ES-I3 (cell line): Measurements from ENCODE around the gene NIM1K.
"Not testable (repeated sequence)": the region's sequence is repeated elsewhere in the genome, so short reads cannot be mapped to it uniquely, and the experiment has no call there.

Experiments used
- H3K36me3 ChIP-seq: 2 replicates; pipeline ENCODE4 v1.6.1; 2013; ENCODE audit warnings: mild to moderate bottlenecking, low read length, control low read depth, moderate library complexity; ENCODE audit not compliant: insufficient read depth
- H3K4me1 ChIP-seq: 2 replicates; pipeline ENCODE4 v1.6.1; 2013; ENCODE audit warnings: mild to moderate bottlenecking, control low read depth, low read length; ENCODE audit not compliant: insufficient read depth
- H3K9ac ChIP-seq: 2 replicates; pipeline ENCODE4 v1.6.1; 2013; ENCODE audit warnings: low read depth, mild to moderate bottlenecking, low read length, moderate library complexity
- H3K9me3 ChIP-seq: 2 replicates; pipeline ENCODE4 v1.6.1; 2013; ENCODE audit warnings: mild to moderate bottlenecking, low read length, moderate library complexity; ENCODE audit not compliant: control insufficient read depth, insufficient read depth

NIM1K gene

DNA sequence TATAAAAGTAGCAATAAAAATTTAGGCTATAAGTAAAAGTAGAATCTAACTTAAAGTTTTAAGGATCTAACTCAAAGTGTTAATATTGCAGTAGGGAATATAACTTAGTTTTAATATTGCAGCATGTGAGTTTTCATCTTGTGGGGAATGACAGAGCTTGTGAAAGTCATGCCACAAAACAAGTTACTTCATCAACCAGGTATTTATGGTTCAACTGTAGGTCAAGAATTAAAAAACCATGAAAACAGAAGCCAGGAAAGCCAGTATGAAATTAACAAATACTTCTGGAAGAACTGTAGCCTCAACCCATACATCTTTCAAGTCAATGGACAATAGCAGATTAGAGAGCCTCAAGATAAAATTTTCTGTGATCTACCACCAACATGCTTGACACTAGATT, 102.2 kb downstream of the NIM1K start:
- H3K9me3 ChIP-seq = no peaks in the 10 kb centered on the region
- H3K9ac ChIP-seq = no peak overlapping the region
- peaks cover 35% of the 10 kb centered on the region for H3K36me3 ChIP-seq
- no peaks in the 10 kb centered on the region for H3K4me1 ChIP-seq

GRCh38 chr5:43295202-43295601, 103.2 kb downstream of the NIM1K start:
- Histone ChIP-seq H3K4me1 (no peaks in the 10 kb centered on the region), H3K36me3 (peaks cover 34% of the 10 kb centered on the region)

DNA sequence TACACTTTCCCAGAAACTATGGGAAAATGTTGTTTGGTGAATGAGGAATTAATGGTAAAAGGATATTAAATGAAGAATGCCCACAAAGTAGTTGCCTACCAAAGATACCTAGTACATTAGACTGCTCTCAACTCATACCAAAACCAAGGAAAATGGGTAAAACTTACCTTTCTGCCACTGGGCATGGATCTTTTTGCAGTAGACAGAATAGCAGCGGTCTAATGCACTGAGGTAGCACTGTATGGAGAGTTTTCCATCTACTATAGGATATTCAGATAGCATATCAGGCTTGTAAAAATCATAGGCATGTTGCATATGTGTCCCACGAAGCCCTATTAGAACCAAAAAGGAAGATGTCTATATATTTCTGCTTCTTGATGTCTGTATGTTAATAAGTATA, 104.8 kb downstream of the NIM1K start:
- Histone ChIP-seq H3K36me3 (peaks cover 28% of the 10 kb centered on the region), H3K9me3 (no peaks in the 10 kb centered on the region), H3K9ac (no peak overlapping the region), H3K4me1 (no peaks in the 10 kb centered on the region)

More at GRCh38 chr5:43295202-43295601, 103.2 kb downstream of the NIM1K start:
- Histone ChIP-seq H3K9me3 (no peaks in the 10 kb centered on the region), H3K9ac (no peak overlapping the region)

DNA sequence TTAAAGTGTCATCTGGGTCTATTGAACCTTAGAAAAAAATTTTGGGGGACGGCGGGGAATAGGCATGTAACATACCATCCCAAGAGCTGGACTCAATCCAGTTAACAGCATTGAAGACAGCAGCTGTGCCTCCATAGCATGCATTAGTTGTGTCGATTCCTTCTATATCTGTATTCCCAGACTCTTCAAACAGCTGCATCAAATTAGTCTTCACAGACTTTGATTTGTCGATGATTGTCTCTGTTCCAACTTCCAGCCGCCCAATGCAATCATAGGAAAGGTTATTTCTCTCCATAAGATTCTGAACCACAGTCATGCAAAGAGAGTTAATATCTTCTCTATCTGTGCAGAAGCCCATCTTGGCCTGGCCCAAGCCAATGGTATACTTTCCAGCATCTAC, 106.4 kb downstream of the NIM1K start:
- Histone ChIP-seq H3K9me3 (no peaks in the 10 kb centered on the region), H3K4me1 (peaks cover 8% of the 10 kb centered on the region; the same call in 1 of the 2 replicates), H3K9ac (no peak overlapping the region), H3K36me3 (peaks cover 24% of the 10 kb centered on the region)

DNA sequence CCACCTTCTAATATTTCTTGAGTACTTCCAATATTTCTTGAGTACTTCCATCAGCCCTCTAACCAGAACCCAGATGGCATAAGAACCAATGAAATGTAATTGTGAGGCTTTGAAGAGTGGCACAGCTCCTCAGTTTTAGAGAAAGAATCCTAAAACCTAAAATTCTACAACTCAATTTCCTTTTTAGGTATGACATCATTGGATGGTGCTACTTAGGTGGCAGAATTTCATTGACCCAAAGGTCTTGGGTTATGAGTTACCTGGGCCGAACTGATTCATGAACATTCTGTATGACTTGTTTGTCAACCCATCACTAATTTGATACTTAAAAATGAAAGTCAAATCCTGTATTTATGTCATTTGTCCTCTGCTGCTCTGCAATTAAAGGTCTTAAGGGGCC, 108.1 kb downstream of the NIM1K start:
- no peaks in the 10 kb centered on the region for H3K9me3 ChIP-seq
- H3K4me1 ChIP-seq = peaks cover 8% of the 10 kb centered on the region; the same call in 1 of the 2 replicates
- H3K36me3 ChIP-seq = peaks cover 19% of the 10 kb centered on the region
- no peak overlapping the region for H3K9ac ChIP-seq

DNA sequence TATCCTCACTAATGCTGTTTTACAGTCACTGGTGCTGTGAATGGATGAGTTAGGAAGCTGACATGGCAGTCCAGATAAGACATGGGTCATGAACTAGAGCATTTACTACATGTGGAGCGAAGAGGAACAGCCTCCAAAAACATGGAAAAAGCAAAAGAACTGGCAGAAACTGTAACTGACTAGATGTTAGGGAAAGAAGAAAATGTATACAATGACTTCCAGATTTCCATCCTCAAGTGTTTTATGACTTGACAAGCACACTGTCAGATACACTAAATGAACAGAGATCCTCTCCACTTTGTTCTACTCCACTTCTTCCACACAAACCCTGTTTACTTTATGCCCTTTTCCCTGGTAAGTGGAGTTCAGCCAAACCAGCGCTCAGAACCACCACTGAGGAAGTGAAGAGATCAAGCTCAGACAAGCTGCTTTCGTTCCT, 109.6 kb downstream of the NIM1K start:
- peaks cover 8% of the 10 kb centered on the region; the same call in 1 of the 2 replicates for H3K4me1 ChIP-seq
- H3K9ac ChIP-seq = no peak overlapping the region
- peaks cover 15% of the 10 kb centered on the region for H3K36me3 ChIP-seq
- no peaks in the 10 kb centered on the region for H3K9me3 ChIP-seq

DNA sequence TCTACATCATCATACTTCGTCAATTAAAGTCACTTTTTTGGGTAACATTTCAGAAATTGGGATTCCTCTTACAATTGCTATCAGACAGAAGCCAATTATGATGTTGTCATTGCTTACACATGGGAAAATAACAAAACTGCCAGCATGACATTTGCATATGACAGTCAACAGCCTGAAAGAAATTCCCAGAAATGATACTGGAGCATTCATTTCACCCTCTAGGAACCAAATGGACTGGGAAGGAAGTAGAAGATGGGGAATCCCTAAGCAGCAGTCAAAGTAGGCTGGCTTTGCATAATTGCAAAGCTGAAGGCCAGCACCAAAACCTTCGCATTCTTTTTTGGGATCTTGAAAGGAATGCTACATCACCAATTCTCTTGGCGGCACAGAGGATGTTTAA, 110.5 kb downstream of the NIM1K start:
- H3K9me3 ChIP-seq = no peaks in the 10 kb centered on the region
- peaks cover 10% of the 10 kb centered on the region for H3K36me3 ChIP-seq
- H3K9ac ChIP-seq = no peak overlapping the region
- peaks cover 8% of the 10 kb centered on the region; the same call in 1 of the 2 replicates for H3K4me1 ChIP-seq

DNA sequence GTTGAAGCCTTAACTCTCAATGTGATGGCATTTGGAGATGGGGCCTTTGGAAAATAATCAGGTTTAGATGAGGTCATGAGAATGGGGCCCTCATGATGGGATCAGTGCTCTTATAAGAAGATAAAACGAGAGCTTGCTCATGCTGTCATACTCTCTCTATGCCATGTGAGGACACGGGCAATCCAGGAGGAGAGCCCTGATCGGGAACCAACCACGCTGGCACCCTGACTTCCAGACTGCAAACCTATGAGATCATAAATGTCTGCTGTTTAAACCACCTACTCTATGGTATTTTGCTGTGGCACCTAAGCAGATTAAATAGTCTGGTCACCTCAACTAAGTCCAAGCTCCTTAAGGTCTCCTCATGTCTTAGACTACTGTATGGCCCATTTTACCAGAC, 111.2 kb downstream of the NIM1K start:
- Histone ChIP-seq H3K4me1 (peaks cover 8% of the 10 kb centered on the region; the same call in 1 of the 2 replicates), H3K36me3 (peaks cover 5% of the 10 kb centered on the region), H3K9me3 (no peaks in the 10 kb centered on the region), H3K9ac (no peak overlapping the region)

- Histone ChIP-seq H3K9ac (no peak overlapping the region), H3K9me3 (no peaks in the 10 kb centered on the region), H3K36me3 (0 out of 2 replicates have a peak, but pooled peaks cover 2% of the 10 kb centered on the region), H3K4me1 (peaks cover 11% of the 10 kb centered on the region; the same call in 1 of the 2 replicates)
These were observed 112.5 kb downstream of the NIM1K start for GRCh38 chr5:43304525-43304924.

GRCh38 chr5:43305948-43306565, 114.0 kb downstream of the NIM1K start:
- Histone ChIP-seq H3K9me3 (no peaks in the 10 kb centered on the region), H3K4me1 (peaks cover 17% of the 10 kb centered on the region), H3K9ac (no peak overlapping the region), H3K36me3 (0 out of 2 replicates have a peak, but pooled peaks cover 3% of the 10 kb centered on the region)

GRCh38 chr5:43306954-43307353, 114.9 kb downstream of the NIM1K start:
- not testable (repeated sequence) for H3K9me3 ChIP-seq, H3K9ac ChIP-seq, H3K36me3 ChIP-seq
- H3K4me1 ChIP-seq = peaks cover 22% of the 10 kb centered on the region

DNA sequence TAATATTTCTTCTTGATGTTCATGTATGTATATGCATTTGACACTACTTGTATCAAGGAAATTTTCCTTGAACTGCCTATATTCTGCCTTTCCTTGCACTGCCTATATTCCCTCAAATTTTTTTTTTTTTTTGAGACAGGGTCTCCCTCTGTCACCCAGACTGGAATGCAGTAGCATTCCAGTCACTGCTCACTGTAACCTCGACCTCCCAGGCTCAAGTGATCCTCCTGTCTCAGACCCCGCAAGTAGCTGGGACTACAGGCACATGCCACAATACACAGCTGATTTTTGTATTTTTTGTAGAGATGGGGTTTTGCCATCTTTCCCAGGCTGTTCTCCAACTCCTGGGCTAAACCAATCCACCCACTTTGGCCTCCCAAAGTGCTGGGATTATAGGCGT, 117.1 kb downstream of the NIM1K start:
- no peak overlapping the region for H3K9ac ChIP-seq
- H3K36me3 ChIP-seq = 0 out of 2 replicates have a peak, but pooled peaks cover 3% of the 10 kb centered on the region
- peaks cover 19% of the 10 kb centered on the region for H3K4me1 ChIP-seq

GRCh38 chr5:43309637-43310036, 117.6 kb downstream of the NIM1K start:
- Histone ChIP-seq H3K4me1 (peaks cover 24% of the 10 kb centered on the region), H3K9me3 (no peaks in the 10 kb centered on the region), H3K36me3 (0 out of 2 replicates have a peak, but pooled peaks cover 3% of the 10 kb centered on the region), H3K9ac (no peak overlapping the region)

More for the DNA sequence above, 117.1 kb downstream of the NIM1K start:
- H3K9me3 ChIP-seq = no peaks in the 10 kb centered on the region

DNA sequence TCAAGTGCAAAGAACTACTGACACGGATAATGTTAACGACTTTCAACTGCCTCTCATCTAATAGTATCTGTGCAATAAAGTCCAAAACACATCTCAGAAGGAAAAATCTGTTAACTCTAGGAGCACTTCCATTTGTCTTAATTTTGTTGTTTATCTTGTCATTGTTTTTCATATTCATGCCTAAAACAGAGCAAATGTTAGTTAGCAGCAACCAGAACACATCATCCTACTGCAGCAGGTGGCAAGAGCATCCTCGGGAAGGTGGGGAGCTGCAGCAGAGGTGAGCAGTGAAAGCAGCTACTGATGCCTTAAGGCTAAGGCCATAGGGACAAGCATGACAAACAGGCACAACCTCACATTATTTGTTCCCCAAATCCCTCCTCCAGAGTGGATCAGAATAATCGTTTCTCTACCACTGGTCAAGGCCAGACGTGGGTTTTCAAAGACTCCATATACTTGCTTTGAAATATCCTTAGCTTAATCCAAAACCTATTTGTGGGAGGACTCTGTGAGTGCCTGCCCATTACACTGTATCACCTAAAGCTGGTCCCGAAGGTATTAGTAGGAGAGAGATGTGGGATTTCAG, 120.1 kb downstream of the NIM1K start:
- peaks cover 24% of the 10 kb centered on the region for H3K4me1 ChIP-seq
- H3K36me3 ChIP-seq = 0 out of 2 replicates have a peak, but pooled peaks cover 3% of the 10 kb centered on the region
- H3K9me3 ChIP-seq = no peaks in the 10 kb centered on the region
- peak overlapping the region; percentile 77 for H3K9ac ChIP-seq

DNA sequence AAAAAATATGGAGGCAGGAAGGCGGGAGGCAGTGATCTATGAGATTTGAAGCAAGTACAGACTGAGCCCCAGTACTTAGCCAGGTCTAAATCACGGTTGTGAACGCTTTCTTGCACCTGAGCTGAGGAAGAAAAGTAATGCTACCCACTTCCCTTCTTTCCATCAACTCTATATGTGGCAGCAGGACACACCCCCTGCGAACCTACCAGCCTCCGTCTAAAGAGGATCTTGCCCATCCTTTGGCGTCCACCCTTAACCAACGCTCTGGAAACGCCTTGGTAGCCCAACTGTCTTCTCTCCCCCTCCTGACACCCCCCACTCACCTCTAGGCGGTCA, 120.6 kb downstream of the NIM1K start:
- Histone ChIP-seq H3K9ac (peak overlapping the region; percentile 77), H3K9me3 (no peaks in the 10 kb centered on the region), H3K4me1 (peaks cover 24% of the 10 kb centered on the region), H3K36me3 (0 out of 2 replicates have a peak, but pooled peaks cover 3% of the 10 kb centered on the region)
